Adipose tissue (tissue), 3 donors: ENCODE measurements around the gene CD81. TPM values are rescaled to one million over a fixed set of nuclear protein-coding genes. Genes with fewer than 3 reads are reported as not detected.

Experiments used
- H3K27ac ChIP-seq: one replicate; pipeline ENCODE4 v1.5.1; 2013; ENCODE audit warnings: low read depth, low read length
- WGBS, 3 donors: extraction: QIAGEN DNeasy Blood & Tissue Kit; methylation state at CpG; one replicate each; pipeline ENCODE4 v1.1.7; 2013; 5-methylcytosine and 5-hydroxymethylcytosine counted together
- polyA plus RNA-seq, 3 donors: library from polyadenylated mRNA; stranded (reverse); fragments of 200-250 nt; gene quantifications; one replicate each; pipeline ENCODE4 v1.2.3, GENCODE V29; 2013
- donor health status: healthy with polysubstance abuse.
- donor health status: Bipolar disorder and iron deficiency.
- donor health status: healthy.

CD81 gene
- polyA plus RNA-seq, 3 donors = 296 to 1,314 (median 632) TPM

DNA sequence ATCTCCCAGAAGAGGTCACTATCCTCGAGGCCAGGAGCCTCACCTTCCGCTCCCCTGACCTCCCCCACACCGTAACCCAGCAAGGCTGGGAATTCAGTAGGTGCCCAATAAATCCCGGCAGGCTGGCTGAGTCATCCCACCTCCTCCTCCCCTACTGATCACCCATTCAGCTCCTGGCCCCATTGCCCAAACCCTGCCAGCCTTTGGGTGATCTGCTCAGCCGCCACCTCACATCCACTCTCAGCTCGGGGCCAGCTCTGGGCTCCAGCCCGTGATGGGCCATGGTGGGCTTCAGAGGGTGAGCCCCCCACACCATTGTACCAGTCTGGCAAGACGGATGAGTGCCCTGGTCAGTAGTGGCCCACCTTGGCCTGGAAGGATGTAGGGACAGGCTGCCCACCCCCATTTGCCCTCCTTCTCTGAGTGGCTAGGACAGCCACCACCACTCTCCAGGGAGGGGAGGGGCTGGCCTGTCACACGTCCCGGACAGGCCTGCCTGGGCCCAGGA lies 59.0 kb downstream of the CD81 start:
- H3K27ac ChIP-seq = no peak overlapping the region
- WGBS, 3 donors = 77 to 80% (median 79%) methylated on average over 10 of the region's 10 CpGs

DNA sequence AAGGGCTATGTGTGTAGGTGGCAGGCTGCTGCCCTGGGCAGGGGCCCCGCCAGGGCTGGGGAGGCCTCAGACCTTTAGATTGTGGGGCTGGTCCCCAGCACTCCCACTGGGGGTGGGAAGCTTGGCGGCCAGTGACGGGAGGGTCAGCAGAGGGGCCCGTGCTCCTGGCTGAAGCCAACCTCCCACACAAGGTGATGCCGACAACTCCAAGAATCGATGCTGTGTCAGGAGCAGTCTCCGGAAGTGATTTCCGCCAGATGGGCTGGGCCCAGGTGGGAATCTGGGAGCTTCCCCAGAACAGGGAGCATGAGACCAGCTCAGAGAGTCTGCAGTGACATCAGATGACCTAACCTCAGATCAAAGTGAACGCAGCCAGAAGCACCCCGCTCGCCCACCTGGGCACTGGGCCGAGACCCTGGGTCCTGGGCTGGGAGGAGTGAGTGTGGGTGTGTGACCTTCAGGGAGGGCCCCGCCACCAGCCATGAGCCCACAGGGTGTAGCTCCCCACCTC lies 59.5 kb downstream of the CD81 start:
- WGBS, 3 donors = 84 to 90% (median 85%) methylated on average over 13 of the region's 13 CpGs
- no peak overlapping the region for H3K27ac ChIP-seq

DNA sequence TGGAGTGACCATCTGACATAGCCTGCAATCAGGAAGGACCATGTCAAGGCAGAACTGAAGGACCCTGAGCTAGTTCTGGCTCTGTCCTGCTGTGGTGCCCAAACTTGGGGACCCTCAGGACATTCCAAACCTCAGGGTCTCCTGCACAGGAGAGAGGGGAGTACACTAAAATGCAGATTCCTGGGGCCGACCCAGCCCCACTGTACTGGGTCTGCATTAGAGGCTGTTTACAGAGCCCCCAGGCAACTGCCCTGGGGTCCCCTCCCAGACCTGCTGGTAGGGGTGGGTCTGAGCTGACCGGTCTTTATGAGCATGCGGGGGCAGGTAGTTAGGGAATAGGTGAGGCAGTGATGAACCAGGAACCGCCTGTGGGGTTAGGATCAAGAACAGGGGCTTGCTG lies 60.4 kb downstream of the CD81 start:
- no peak overlapping the region for H3K27ac ChIP-seq
- 79 to 88% (median 85%) methylated on average over 4 of the region's 4 CpGs for WGBS, 3 donors

DNA sequence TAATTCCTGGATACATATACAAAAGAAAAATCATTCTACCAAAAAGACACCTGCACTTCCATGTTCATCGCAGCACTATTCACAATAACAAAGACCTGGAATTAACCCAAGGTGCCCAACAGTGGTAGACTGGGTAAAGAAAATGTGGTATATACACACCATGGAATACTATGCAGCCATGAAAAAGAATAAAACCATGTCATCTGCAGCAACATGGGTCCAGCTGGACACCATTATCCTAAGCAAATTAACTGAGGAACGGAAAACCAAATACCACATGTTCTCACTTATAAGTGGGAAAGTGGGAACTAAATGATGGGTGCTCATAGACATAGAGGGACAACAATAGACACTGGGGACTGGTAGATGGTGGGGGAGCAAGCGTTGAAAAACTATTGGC lies 62.7 kb downstream of the CD81 start:
- 91 to 94% (median 93%) methylated on average over 3 of the region's 3 CpGs for WGBS, 3 donors
- H3K27ac ChIP-seq = no peak overlapping the region

DNA sequence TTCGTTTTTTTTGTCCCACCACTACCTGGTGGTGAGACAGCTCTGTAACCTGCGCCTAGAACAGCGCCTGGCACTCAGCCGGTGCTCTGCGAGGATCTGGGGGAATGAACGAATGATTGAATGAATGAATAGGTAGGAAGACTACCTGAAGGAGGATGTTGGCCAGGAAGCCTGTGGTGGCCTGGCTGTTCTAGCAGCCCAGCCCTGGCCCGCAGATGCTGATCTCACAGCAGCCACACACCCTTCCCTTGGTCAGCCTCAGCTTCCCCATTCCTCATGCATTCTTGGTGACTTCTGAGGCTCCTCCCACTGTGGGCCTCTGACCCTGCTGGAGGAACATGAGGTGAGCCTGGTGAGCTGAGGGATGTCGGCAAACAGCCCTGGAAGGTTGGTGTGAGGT lies 63.5 kb downstream of the CD81 start:
- WGBS, 3 donors = 74 to 82% (median 76%) methylated on average over 8 of the region's 8 CpGs
- no peak overlapping the region for H3K27ac ChIP-seq

DNA sequence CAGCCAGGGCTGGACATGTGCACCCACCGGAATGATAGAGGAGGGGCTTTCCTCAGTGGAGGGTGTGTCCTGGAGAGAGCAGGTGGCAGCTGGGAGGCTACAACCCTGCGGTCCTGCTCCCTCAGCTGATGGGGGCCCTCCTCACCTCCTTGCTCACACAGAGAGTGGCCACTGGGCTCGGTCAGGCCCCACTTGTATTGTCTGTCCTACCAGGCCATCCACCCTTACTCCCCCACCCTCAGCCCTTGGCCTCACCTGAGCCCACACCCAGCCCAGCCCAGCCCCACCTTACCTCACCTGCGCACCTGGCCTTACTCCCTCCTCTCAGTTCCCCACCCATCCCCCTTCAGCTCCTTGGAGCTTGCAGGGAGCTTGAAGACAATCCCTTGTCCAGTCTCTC lies 64.1 kb downstream of the CD81 start:
- WGBS, 3 donors = 60 to 86% (median 75%) methylated on average over 3 to 4 of the region's 4 CpGs
- H3K27ac ChIP-seq = no peak overlapping the region

DNA sequence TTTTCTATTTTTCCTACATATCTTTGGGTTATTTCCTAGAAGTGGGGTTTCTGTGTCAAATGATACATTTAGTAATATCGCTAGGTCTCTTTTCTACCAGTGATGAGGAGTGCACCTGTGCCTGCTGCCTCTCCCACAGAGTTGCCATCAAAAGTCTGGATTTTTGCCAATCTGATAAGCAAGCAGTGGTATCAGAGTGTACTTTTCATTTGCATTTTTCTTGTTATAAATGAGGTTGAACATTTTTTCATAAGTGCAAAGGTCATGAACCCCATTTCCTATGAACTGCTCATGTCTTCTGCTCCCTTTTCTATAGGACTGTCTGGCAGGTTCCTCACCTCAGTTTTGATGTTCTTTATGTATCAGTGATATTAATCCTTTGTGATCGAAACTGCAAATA lies 65.5 kb downstream of the CD81 start:
- H3K27ac ChIP-seq = no peak overlapping the region
- WGBS, 3 donors = 85 to 96% (median 93%) methylated on average over 2 of the region's 2 CpGs

DNA sequence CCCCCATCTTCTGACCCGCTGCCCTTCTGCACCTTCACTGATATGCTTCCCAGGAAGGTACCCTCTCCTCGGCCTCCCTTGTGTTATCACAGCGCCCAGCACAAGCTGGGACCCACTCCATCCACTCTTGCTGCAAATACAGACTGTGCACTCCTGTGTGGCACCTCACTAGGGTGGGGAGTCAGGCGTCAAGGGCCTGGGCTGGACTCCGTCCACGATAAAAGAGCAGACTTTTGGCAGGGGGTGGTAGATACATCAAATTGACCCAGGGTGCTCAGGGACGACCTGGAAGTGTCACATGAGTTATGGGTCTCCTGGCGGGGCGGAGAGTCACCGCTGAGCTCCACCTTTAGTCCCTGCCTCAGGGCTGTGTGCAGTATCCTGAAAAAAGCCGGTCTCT lies 66.3 kb downstream of the CD81 start:
- H3K27ac ChIP-seq = no peak overlapping the region
- WGBS, 3 donors = 52 to 65% (median 54%) methylated on average over 11 of the region's 11 CpGs

DNA sequence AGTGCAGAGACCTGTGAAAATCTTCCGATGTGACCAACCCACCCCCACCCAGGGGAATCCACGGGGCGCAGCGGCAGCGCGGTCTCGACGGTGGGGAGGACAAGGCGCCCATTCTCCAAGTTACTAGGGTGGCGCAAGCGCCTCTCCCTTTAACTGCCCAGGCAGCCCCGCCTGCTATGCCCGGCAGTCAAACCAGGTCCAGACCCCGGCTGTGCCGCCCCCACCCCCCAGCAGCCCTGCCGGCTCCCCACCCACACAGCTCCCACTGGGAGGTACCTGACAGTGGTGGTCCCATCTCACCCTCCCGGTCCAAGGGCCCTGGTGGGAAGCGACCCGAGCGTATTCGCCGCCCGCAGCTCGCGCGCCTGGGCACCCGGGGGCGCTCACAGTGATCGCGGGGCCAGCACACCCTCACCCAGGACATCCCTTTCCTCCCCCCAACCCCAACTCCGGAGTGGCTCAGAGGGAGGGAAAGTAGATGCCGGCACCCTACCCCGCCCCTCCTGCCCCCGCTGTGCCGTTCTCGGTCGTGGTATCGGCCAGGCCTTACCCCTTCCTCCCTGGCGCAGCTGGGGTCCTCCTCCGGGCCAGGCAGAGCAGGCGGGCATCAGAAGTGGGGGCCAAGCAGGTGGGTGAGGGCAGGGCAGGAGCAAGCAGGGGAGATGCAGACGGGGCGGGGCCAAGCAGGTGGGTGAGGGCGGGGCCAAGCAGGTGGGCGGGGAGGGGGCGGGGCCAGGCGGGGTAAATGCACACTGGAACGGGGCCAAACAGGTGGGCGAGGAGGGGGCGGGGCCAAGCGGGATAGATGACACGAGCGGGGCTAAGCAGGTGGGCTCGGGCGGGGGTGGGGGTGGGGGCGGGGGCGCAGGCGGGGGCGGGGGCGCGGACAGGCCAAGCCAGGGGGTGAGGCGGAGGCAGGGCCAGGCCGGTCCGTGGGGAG lies 67.0 kb downstream of the CD81 start, which contains the start of gene TRPM5:
Gene TRPM5, minus strand, starts transcription at position 634 of the 940 bp plus-strand sequence. CDS start 21,478 bp downstream, outside the sequence.
- no peak within 1 kb of the TSS for H3K27ac ChIP-seq
- WGBS, 3 donors = 6 to 11% (median 7%) methylated on average over 35 to 57 of the region's 64 CpGs

DNA sequence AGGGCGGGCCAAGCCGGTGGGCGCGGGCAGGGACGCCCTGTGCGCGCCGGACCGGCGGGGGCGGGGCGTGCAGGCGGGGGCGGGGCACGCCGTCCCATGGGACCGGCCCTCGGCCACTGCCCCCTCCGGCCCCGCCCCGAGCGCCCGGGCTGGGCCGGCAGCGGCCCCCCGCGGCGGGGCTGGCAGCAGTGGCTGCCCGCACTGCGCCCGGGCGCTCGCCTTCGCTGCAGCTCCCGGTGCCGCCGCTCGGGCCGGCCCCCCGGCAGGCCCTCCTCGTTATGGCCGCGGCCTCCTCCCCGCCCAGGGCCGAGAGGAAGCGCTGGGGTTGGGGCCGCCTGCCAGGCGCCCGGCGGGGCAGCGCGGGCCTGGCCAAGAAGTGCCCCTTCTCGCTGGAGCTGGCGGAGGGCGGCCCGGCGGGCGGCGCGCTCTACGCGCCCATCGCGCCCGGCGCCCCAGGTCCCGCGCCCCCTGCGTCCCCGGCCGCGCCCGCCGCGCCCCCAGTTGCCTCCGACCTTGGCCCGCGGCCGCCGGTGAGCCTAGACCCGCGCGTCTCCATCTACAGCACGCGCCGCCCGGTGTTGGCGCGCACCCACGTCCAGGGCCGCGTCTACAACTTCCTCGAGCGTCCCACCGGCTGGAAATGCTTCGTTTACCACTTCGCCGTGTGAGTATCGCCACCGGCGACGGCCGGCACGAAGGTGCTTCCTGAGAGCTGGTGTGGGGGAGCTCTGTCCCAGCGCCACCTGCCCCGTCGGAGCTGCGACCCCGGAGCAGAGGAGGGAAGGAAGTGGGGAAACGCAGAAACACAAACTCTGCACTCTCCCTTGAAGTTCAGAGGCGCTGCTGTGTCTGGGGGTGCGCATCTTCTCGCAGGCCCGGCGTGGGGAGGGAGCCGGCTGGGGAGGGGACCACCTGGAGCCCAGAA lies 68.0 kb downstream of the CD81 start, which contains the start of gene KCNQ1:
Gene KCNQ1, plus strand, starts transcription at position 188 of the 925 bp plus-strand sequence. Its CDS starts 91 bp downstream, at position 279.
- WGBS, 3 donors = 2% methylated on average over 63 to 103 of the region's 116 CpGs
- H3K27ac ChIP-seq = no peak within 1 kb of the TSS

DNA sequence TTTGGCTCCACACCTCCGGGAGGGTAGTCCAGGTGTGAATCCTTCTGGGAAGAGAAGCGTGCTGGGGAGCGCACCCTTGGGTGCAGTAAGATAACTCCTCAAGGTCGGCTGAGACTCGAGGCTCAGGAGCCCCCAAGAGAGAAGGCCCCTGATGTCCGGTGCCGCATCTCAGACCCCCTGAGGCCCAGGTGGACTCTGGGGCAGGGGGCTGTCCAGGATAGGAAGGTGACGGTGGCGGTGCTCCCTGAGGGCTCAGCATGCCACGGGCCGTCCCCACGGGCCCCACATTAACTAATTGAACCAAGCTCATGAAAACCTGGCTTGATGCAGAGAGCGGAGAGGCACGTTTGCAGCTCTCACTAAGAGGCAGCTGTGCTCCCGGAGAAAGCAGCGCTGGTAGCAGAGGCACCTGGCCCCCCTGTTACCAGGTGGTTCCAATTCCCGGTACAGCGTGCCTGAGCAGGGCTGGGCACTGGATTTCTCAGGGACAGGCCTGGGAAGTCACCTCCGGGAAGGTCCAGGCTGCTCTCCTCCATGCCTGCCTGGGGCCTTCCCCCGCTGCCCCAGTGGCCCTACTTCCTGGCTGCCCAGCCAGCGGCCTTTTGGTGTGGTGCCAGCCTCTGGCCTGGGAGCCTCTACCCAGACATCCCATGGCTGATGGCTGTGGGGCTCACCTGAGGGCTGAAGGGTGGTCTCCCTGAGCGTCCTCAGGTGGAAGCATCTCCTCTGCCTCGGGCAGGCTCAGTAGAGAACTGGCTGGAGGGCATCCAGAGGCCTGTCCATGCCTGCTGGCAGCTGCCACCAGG lies 68.8 kb downstream of the CD81 start:
- H3K27ac ChIP-seq = no peak overlapping the region

DNA sequence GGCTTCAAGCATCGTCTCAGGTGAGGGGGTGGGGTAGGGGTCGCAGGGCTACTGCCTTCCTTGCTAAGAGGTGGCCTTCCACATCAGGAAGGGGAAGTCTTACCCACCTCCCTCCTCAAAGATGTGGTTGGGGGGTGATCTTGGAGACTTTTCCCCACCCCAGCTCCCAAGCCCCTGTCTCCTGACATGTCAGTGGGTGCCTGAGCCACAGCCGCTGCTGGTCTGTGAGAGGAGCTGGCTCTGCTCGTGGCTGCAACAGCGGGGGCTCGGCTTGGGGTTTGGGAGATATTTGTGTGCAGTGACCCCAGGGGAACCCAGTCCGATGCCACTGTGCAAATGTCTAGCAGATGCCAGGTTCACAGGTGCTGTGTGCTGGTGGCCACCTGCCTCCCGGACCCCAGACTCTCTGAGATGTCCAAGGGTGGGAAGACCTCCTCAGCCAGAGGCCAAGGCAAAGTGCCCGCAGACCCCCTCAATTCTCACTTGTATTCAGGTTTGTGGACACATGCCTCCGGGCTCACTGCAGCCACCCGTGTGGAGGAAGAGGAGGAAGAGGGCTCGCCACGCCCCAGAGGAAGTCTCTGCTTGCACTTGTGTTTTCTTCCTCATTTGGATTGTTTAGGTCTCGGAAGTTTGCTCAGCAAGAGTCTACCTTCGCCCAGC lies 69.6 kb downstream of the CD81 start:
- 56 to 66% (median 57%) methylated on average over 15 of the region's 15 CpGs for WGBS, 3 donors
- H3K27ac ChIP-seq = no peak overlapping the region

More for the DNA sequence above, 68.8 kb downstream of the CD81 start:
- 27 to 63% (median 59%) methylated on average over 22 to 23 of the region's 23 CpGs for WGBS, 3 donors

Other genes with a start within 250 kb of the CD81 start
- gene IGF2, start 237.9 kb upstream of the CD81 start, polyA plus RNA-seq = 100 to 1,000 TPM in 1 of 3 donors, 10 to 100 TPM in 1, 1 to 10 TPM in 1; 6.7 to 133 (median 31.7) TPM
- 1,000 to 10,000 TPM in 1 of 3 donors, 1 to 10 TPM in 2; 1.8 to 8,847 (median 2.5) TPM for gene INS, start 216.1 kb upstream of the CD81 start, polyA plus RNA-seq
- gene TH, start 205.5 kb upstream of the CD81 start, polyA plus RNA-seq = under 1 TPM in 1 of 3 donors, not detected in 2; 0.17 TPM
- gene ASCL2, start 106.7 kb upstream of the CD81 start, polyA plus RNA-seq = under 1 TPM in 2 of 3 donors, not detected in 1; 0.19 to 0.63 TPM
- gene C11orf21, start 75.4 kb upstream of the CD81 start, polyA plus RNA-seq = 1 to 10 TPM in 1 of 3 donors, under 1 TPM in 2; 0.62 to 1.8 (median 0.79) TPM
- 1 to 10 TPM in 2 of 3 donors, under 1 TPM in 1; 0.75 to 1.9 (median 1.7) TPM for gene TSPAN32, start 75.3 kb upstream of the CD81 start, polyA plus RNA-seq
- 10 to 100 TPM; 21.0 to 58.0 (median 49.8) TPM for gene TSSC4, start 23.4 kb downstream of the CD81 start, polyA plus RNA-seq
- gene TRPM5, start 67.2 kb downstream of the CD81 start, polyA plus RNA-seq = under 1 TPM in 1 of 3 donors, not detected in 2; 0.61 TPM
- 10 to 100 TPM in 1 of 3 donors, 1 to 10 TPM in 2; 4.8 to 28.1 (median 9.6) TPM for gene KCNQ1, start 67.7 kb downstream of the CD81 start, polyA plus RNA-seq